ENCODE measurements around the gene RAP1A. TPM values are rescaled to one million over a fixed set of nuclear protein-coding genes. Genes with fewer than 3 reads are reported as not detected.

RAP1A gene
- total RNA-seq, 1 experiment from 2014 or later: 37.1 TPM

GRCh38 chr1:111592389-111593361 lies 26.9 kb upstream of the RAP1A start:
- H3K4me1 ChIP-seq (ENCODE audit: control insufficient read depth, insufficient read depth, low read length): peaks cover 3% of the 10 kb centered on the region; the same call in 1 of the 2 replicates
- intact Hi-C loops (cut with micrococcal nuclease; ENCODE audit: unreplicated experiment): no loop called here
- H3K27me3 ChIP-seq (ENCODE audit: control insufficient read depth, insufficient read depth, low read length): no peaks in the 10 kb centered on the region
- no peaks in the 10 kb centered on the region for H3K36me3 ChIP-seq (ENCODE audit: control insufficient read depth, insufficient read depth, low read length)
- H3K4me3 ChIP-seq (ENCODE audit: low read depth in 2 of 2, low read length in 2 of 2): no peak overlapping the region
- in situ Hi-C loops (cut with HindIII; ENCODE audit: low pct_unique_long_range_greater_than_20kb, low sequenced_read_pairs): no loop called here
- ChIA-PET POLR2A (interaction anchor here (0.6 kb wide), 1 partner anchor 11 kb away, joined by 5 read pairs; no protein-coding TSS in a partner anchor), CTCF (no interaction called here)
- TF ChIP-seq REST (IDR thresholded peaks at IDR 0.05; ENCODE audit: insufficient read depth in 1 of 2, low read depth in 2 of 2, low read length in 1 of 2) (no peak), SIN3A (IDR thresholded peaks at IDR 0.05; ENCODE audit: borderline replicate concordance, insufficient read depth, low read depth, low read length) (no peak), POLR2AphosphoS5 (IDR thresholded peaks at IDR 0.05; ENCODE audit: low read depth, low read length) (no peak), CTCF (IDR thresholded peaks at IDR 0.05) (no peak), TCF7L2 (IDR thresholded peaks at IDR 0.05; ENCODE audit: low read depth, low read length) (no peak)
- ATAC-seq: peak; percentile 92
- DNase-seq (ENCODE audit: low read depth, low spot score): peak; percentile 27
- H3K27ac ChIP-seq (ENCODE audit: low read length): 0 out of 2 replicates have a peak overlapping the region, but pooled peaks have one; percentile 29
- H3K9me3 ChIP-seq (ENCODE audit: control insufficient read depth, insufficient read depth, low read depth, low read length): no peaks in the 10 kb centered on the region
- BruUV-seq (replicated peaks): no TSS peak

- no peak for DNase-seq (ENCODE audit: low read depth, low spot score)
- H3K27me3 ChIP-seq (ENCODE audit: control insufficient read depth, insufficient read depth, low read length): no peaks in the 10 kb centered on the region
- ATAC-seq: peak; percentile 65; the same call in 1 of the 2 replicates
- no peaks in the 10 kb centered on the region for H3K36me3 ChIP-seq (ENCODE audit: control insufficient read depth, insufficient read depth, low read length)
- no TSS peak for BruUV-seq (replicated peaks)
- in situ Hi-C loops (cut with HindIII; ENCODE audit: low pct_unique_long_range_greater_than_20kb, low sequenced_read_pairs) (no loop called here), intact Hi-C loops (cut with micrococcal nuclease; ENCODE audit: unreplicated experiment) (no loop called here)
- ChIA-PET CTCF (no interaction called here), POLR2A (interaction anchor here (0.6 kb wide), 1 partner anchor 12 kb away, joined by 5 read pairs; no protein-coding TSS in a partner anchor)
- no peak overlapping the region for H3K27ac ChIP-seq (ENCODE audit: low read length)
- H3K4me3 ChIP-seq (ENCODE audit: low read depth in 2 of 2, low read length in 2 of 2): no peak overlapping the region
- TF ChIP-seq CTCF (IDR thresholded peaks at IDR 0.05): no peak
- no peak for TF ChIP-seq TCF7L2 (IDR thresholded peaks at IDR 0.05; ENCODE audit: low read depth, low read length)
- no peak for TF ChIP-seq REST (IDR thresholded peaks at IDR 0.05; ENCODE audit: insufficient read depth in 1 of 2, low read depth in 2 of 2, low read length in 1 of 2)
- TF ChIP-seq POLR2AphosphoS5 (IDR thresholded peaks at IDR 0.05; ENCODE audit: low read depth, low read length): no peak
- TF ChIP-seq SIN3A (IDR thresholded peaks at IDR 0.05; ENCODE audit: borderline replicate concordance, insufficient read depth, low read depth, low read length): no peak
- H3K4me1 ChIP-seq (ENCODE audit: control insufficient read depth, insufficient read depth, low read length): peaks cover 3% of the 10 kb centered on the region; the same call in 1 of the 2 replicates
- H3K9me3 ChIP-seq (ENCODE audit: control insufficient read depth, insufficient read depth, low read depth, low read length): no peaks in the 10 kb centered on the region
Measured at GRCh38 chr1:111593403-111594305, 25.9 kb upstream of the RAP1A start.
